HG02943 (cell line): ENCODE data around the gene MBTPS2.
"Not testable (repeated sequence)": the region's sequence is repeated elsewhere in the genome, so short reads cannot be mapped to it uniquely, and the experiment has no call there.

ENCODE experiments used
- ATAC-seq: cut with Tn5 transposase; IDR thresholded peaks from one replicate; pipeline ENCODE4 v1.9.1; 2021; ENCODE audit warnings: mild to moderate bottlenecking, low read depth, moderate library complexity; ENCODE audit not compliant: unreplicated experiment

Gene MBTPS2

GRCh38 chrX:21855937-21856415 lies 16.6 kb downstream of the MBTPS2 start, which contains the start of gene YY2:
Gene YY2 (plus strand): TSS chrX:21855987. CDS start chrX:21856485, 498 bp downstream.
- ATAC-seq: no peak

- no peak for ATAC-seq
Observed at GRCh38 chrX:21856504-21856903, 17.1 kb downstream of the MBTPS2 start.

- ATAC-seq: no peak
Observed at GRCh38 chrX:21863241-21863640, 23.8 kb downstream of the MBTPS2 start.

GRCh38 chrX:21865436-21865835 lies 26.0 kb downstream of the MBTPS2 start:
- no peak for ATAC-seq

GRCh38 chrX:21870494-21870893 lies 31.1 kb downstream of the MBTPS2 start:
- ATAC-seq: no peak

- ATAC-seq: no peak
Observed at GRCh38 chrX:21873063-21873775, 33.8 kb downstream of the MBTPS2 start.

- ATAC-seq: not testable (repeated sequence)
Observed at GRCh38 chrX:21874182-21874581, 34.8 kb downstream of the MBTPS2 start.

- no peak for ATAC-seq
Observed at GRCh38 chrX:21875013-21875412, 35.6 kb downstream of the MBTPS2 start.

GRCh38 chrX:21881881-21882574 lies 42.6 kb downstream of the MBTPS2 start:
- no peak for ATAC-seq

- ATAC-seq: no peak
Observed at GRCh38 chrX:21883258-21883657, 43.8 kb downstream of the MBTPS2 start.

GRCh38 chrX:21885568-21885967 lies 46.2 kb downstream of the MBTPS2 start:
- ATAC-seq: no peak

- ATAC-seq: no peak
Observed at GRCh38 chrX:21905313-21905712, 65.9 kb downstream of the MBTPS2 start.

- ATAC-seq: no peak
Observed at GRCh38 chrX:21905953-21906352, 66.5 kb downstream of the MBTPS2 start.

- no peak for ATAC-seq
Observed at GRCh38 chrX:21907260-21907659, 67.8 kb downstream of the MBTPS2 start.

- no peak for ATAC-seq
Observed at GRCh38 chrX:21911481-21911880, 72.1 kb downstream of the MBTPS2 start.

GRCh38 chrX:21912220-21912619 lies 72.8 kb downstream of the MBTPS2 start:
- ATAC-seq: no peak

- ATAC-seq: no peak
Observed at GRCh38 chrX:21912989-21913388, 73.6 kb downstream of the MBTPS2 start.

- no peak for ATAC-seq
Observed at GRCh38 chrX:21926116-21926515, 86.7 kb downstream of the MBTPS2 start.

- no peak for ATAC-seq
Observed at GRCh38 chrX:21926527-21927278, 87.3 kb downstream of the MBTPS2 start.

GRCh38 chrX:21929209-21929608 lies 89.8 kb downstream of the MBTPS2 start:
- ATAC-seq: no peak

- ATAC-seq: no peak
Observed at GRCh38 chrX:21930986-21931385, 91.6 kb downstream of the MBTPS2 start.
